Transverse colon (tissue), 4 donors: ENCODE measurements around the gene STK17B.

ENCODE experiments used
- CTCF ChIP-seq, 5 experiments: fragments of 200-600 bp in 3 of 5; fragments of 450-650 bp in 2 of 5; sonication (generic) in 3 of 5; IDR thresholded peaks; 1 replicate in 2 of 5; 2 replicates in 3 of 5; pipeline ENCODE4 v1.5.1; 2016 to 2017; ENCODE audit warnings: antibody characterized with exemption in 5 of 5, inconsistent platforms in 3 of 5, mild to moderate bottlenecking in 2 of 5, moderate library complexity in 1 of 5
- POLR2AphosphoS5 ChIP-seq, 3 donors: sonication (generic); formaldehyde crosslinking; IDR thresholded peaks; one replicate each; pipeline ENCODE4 v1.6.1; 2016; ENCODE audit warnings: antibody characterized with exemption in 3 of 3

- TF ChIP-seq CTCF (IDR thresholded peaks at IDR 0.05) (no peak), POLR2AphosphoS5 (IDR thresholded peaks at IDR 0.05) (no peak)
Observed at GRCh38 chr2:196168181-196168580, 3.2 kb downstream of the STK17B start.
